Spinal cord (tissue), 10 donors: ENCODE results near the gene AUNIP. TPM values are rescaled to one million over a fixed set of nuclear protein-coding genes. Genes with fewer than 3 reads are reported as not detected.
A peak's percentile ranks its signal among the peaks of the same experiment; 100 is the strongest.

ENCODE experiments used
- DNase-seq, 6 donors: peaks; one replicate each; pipeline versions ENCODE4 v3.0.0 to v3.0.0-alpha.2; 2013 to 2015; ENCODE audit warnings: low spot score in 6 of 6, low read depth in 4 of 6
- H3K27ac ChIP-seq: one replicate; pipeline ENCODE4 v1.5.1; 2013; ENCODE audit warnings: low read depth, low read length, control low read depth
- H3K27me3 ChIP-seq: one replicate; pipeline ENCODE4 v1.6.1; 2013; ENCODE audit warnings: low read length; ENCODE audit not compliant: control insufficient read depth, insufficient read depth
- H3K36me3 ChIP-seq: one replicate; pipeline ENCODE4 v1.6.1; 2013; ENCODE audit warnings: low read length; ENCODE audit not compliant: control insufficient read depth, insufficient read depth
- H3K4me1 ChIP-seq: one replicate; pipeline ENCODE4 v1.6.1; 2013; ENCODE audit warnings: low read length; ENCODE audit not compliant: control insufficient read depth, insufficient read depth
- H3K4me3 ChIP-seq: one replicate; pipeline ENCODE4 v1.5.1; 2013; ENCODE audit warnings: low read depth, low read length, control low read depth
- H3K9me3 ChIP-seq: one replicate; pipeline ENCODE4 v1.6.1; 2013; ENCODE audit warnings: low read length; ENCODE audit not compliant: control insufficient read depth, insufficient read depth
- WGBS: methylation state at CpG from one replicate; pipeline ENCODE4 v1.1.5; 2013; ENCODE audit warnings: missing lambda C conversion rate; ENCODE audit not compliant: insufficient coverage; 5-methylcytosine and 5-hydroxymethylcytosine counted together
- polyA plus RNA-seq, 2 donors: library from polyadenylated mRNA; unstranded; fragments of 120-200 nt; gene quantifications; one replicate each; pipeline ENCODE4 v1.2.1, GENCODE V29; 2013; ENCODE audit not compliant: insufficient read length in 2 of 2
- total RNA-seq, 2 donors: library from RNA; depleted of rRNA in 1 of 2; stranded (reverse); fragments of 120-200 nt in 1 of 2; fragments of >200 nt in 1 of 2; gene quantifications; one replicate each; pipeline versions ENCODE4 v1.2.3 to v1.2.4, GENCODE V29; 2013 to 2014
- donor health status: healthy.

Gene AUNIP
- total and polyA plus RNA-seq, 4 donors, result 1.8 to 3.9 (median 2.2) TPM

DNA sequence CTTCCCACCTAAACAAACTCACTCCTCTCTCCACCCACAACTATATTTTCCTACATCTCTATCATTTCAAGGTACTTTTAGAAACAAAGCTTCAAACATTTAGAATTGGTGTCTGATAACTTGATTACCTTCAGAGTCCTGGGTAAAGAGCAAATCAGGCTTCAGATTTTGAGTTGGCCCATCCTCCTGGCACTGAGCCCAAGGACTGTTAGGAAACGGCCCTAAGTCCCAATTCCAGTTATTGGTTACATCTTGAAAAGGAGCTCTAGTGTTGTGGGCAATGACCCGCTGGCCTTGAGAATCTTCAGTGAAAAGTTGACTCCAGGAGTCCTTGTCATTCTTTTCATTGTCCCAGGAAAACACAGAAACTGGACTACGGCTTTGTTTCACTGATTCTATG, 24.4 kb downstream of the AUNIP start:
- Histone ChIP-seq H3K4me1 (no peaks in the 10 kb centered on the region), H3K27me3 (no peaks in the 10 kb centered on the region), H3K4me3 (no peak overlapping the region), H3K9me3 (no peaks in the 10 kb centered on the region), H3K27ac (no peak overlapping the region), H3K36me3 (peaks cover 31% of the 10 kb centered on the region)
- WGBS, result 61% methylated on average over 2 of the region's 3 CpGs
- no peak for DNase-seq

DNA sequence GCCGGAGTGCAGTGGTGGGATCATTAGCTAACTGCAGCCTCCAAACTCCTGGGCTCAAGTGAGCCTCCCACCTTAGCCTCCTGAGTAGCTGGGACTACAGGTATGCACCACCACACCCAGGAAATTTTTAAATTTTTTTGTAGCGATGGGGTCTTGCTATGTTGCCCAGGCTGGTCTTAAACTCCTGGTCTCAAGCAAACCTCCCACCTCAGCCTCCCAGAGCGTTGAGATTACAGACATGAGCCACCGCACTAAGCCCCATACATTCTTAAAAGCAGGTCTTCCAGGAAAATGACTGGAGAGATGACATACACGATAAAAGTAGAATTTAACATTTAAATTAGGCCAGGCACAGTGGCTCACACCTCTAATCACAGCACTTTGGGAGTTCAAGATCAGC, 26.1 kb downstream of the AUNIP start:
- no peak overlapping the region for H3K4me3 ChIP-seq
- no peak overlapping the region for H3K27ac ChIP-seq
- H3K9me3 ChIP-seq, result no peaks in the 10 kb centered on the region
- no peaks in the 10 kb centered on the region for H3K4me1 ChIP-seq
- DNase-seq, result no peak
- whole genome bisulfite sequencing, result 94% methylated on average over 2 of the region's 5 CpGs
- H3K27me3 ChIP-seq, result no peaks in the 10 kb centered on the region
- H3K36me3 ChIP-seq, result peaks cover 40% of the 10 kb centered on the region

DNA sequence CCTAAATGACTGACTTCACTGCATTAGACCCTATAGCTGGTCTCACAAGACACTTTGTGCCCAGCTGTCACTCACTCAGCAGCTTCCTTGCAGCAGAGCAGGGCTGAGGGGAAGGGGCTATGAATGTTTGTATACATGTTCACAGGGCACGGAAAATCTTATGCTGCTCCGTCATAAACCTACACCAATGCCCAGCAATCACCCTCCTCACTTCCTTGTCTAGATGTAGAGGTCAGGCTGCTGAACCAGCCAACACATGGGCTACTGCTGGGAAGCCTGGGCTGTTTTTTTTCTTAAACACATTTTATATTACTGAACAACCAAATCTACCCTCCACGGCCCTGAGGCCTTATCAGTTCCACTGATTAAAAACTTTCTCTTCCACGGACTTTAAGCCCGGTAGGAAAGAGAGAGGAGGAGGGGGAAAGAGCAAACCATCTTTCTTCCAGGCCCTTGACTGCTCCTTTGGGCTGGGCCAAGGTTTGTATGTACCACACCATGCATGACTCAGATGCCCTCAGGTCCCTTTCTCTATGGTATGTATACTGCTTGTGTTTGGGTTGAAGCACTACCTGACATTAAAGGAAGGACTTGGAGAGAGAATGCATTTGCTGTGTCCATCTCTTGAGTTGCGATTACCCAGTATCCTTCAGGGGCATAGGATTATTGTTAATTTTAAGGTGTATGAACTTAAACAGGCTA, 26.8 kb downstream of the AUNIP start:
- no CpG with 5 or more reads among the region's 6 CpGs for WGBS
- no peaks in the 10 kb centered on the region for H3K4me1 ChIP-seq

DNA sequence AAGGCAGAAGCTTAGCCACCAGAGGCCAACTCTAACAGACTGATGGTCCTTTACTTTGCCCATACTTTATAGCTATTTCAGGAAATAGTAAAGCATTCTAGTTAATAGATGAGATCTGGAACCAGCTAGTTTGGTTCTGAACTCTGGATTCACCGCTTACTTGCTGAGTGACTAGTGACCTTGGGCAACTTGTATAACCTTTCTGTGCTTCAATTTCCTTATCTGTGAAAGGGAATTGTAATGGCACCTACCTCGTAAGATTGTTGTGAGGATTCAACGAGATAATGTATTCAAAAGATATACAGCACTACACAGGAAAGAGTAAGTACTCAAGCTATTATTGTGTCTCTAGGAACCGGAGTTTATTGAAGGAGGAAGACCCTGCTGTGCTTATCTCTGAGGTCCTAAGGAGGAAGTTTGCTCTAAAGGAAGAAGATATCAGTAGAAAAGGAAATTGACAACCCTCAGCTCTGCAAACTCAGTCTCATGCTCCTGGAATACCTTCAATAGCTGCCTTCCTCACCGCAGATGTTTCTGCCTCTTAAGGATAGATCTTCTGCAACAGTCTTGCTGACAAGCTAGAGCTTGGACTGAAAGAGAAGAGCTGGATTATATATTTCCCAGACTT, 27.6 kb downstream of the AUNIP start:
- Histone ChIP-seq H3K36me3 (peaks cover 54% of the 10 kb centered on the region), H3K27ac (no peak overlapping the region)

More for the DNA sequence above, 26.8 kb downstream of the AUNIP start:
- no peaks in the 10 kb centered on the region for H3K27me3 ChIP-seq
- peaks cover 46% of the 10 kb centered on the region for H3K36me3 ChIP-seq
- H3K4me3 ChIP-seq, result no peak overlapping the region
- H3K9me3 ChIP-seq, result no peaks in the 10 kb centered on the region
- no peak for DNase-seq
- H3K27ac ChIP-seq, result no peak overlapping the region

DNA sequence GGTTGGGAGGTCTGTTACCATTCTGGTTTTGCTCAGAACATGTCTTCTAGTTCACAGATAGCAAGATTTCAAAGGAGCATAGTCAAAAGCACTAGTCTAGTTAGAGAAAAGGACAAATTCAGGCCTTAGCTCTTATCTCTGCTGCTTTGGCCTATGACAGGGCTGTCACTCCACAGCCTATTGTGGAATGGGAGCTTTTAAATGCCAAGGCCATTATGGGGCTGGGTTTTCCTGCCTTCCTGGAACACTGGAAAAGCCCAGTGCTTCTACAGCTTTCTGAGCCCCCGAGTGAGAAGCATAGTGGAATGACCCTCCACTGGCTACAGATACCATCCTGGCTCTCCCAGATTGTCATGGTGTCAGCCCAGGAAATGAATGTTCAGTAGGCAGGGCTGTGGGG, 30.2 kb downstream of the AUNIP start:
- WGBS, result no CpG with 5 or more reads among the region's 1 CpG
- no peaks in the 10 kb centered on the region for H3K27me3 ChIP-seq
- H3K4me1 ChIP-seq, result no peaks in the 10 kb centered on the region
- no peaks in the 10 kb centered on the region for H3K9me3 ChIP-seq
- peaks cover 57% of the 10 kb centered on the region for H3K36me3 ChIP-seq
- H3K27ac ChIP-seq, result no peak overlapping the region
- no peak for DNase-seq
- H3K4me3 ChIP-seq, result no peak overlapping the region

More for the DNA sequence above, 27.6 kb downstream of the AUNIP start:
- 100% methylated on average over 1 of the region's 5 CpGs for WGBS
- Histone ChIP-seq H3K4me1 (no peaks in the 10 kb centered on the region), H3K27me3 (no peaks in the 10 kb centered on the region), H3K9me3 (no peaks in the 10 kb centered on the region), H3K4me3 (no peak overlapping the region)
- DNase-seq, result no peak

DNA sequence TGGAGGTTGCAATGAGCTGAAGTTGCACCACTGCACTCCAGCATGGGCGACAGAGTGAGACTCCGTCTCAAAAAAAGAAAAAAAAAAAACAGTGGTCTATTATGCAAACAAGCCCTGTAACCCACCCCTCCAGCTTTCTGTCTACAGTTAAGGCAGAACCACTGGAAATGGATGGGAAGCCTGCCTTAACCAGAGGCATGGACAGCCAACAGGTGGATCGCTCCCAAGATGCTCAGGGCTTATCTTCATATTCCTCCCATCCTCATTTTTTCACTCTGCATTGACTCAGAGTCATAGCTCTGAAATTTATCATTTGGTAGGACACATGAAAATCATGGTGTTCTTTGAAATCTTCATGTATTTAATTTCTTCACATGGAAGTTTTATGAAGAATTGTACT, 30.8 kb downstream of the AUNIP start:
- H3K36me3 ChIP-seq, result peaks cover 56% of the 10 kb centered on the region
- no peak for DNase-seq
- H3K9me3 ChIP-seq, result no peaks in the 10 kb centered on the region
- no peaks in the 10 kb centered on the region for H3K4me1 ChIP-seq
- no CpG with 5 or more reads among the region's 3 CpGs for WGBS
- H3K27ac ChIP-seq, result no peak overlapping the region
- no peaks in the 10 kb centered on the region for H3K27me3 ChIP-seq
- no peak overlapping the region for H3K4me3 ChIP-seq

DNA sequence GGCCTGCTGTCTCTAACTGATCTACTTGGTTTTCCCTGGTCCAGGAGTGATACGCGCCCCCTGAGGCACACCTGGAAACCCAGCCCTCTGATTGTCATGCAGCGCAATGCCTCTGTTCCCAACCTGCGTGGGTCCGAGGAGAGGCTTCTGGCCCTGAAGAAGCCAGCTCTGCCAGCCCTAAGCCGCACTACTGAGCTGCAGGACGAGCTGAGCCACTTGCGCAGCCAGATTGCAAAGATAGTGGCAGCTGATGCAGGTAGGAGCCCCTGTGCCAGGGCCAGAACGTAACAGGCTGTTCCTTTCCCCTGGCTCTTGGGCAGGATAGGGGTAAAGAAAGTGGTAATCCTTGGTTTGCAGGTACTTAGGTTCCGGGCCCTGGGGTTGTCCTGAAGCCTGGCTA, 32.7 kb downstream of the AUNIP start:
- H3K27me3 ChIP-seq, result no peaks in the 10 kb centered on the region
- DNase-seq, result no peak
- peaks cover 7% of the 10 kb centered on the region for H3K4me1 ChIP-seq
- peaks cover 42% of the 10 kb centered on the region for H3K36me3 ChIP-seq
- H3K4me3 ChIP-seq, result no peak overlapping the region
- no peaks in the 10 kb centered on the region for H3K9me3 ChIP-seq
- no peak overlapping the region for H3K27ac ChIP-seq
- 95% methylated on average over 9 of the region's 10 CpGs for WGBS

DNA sequence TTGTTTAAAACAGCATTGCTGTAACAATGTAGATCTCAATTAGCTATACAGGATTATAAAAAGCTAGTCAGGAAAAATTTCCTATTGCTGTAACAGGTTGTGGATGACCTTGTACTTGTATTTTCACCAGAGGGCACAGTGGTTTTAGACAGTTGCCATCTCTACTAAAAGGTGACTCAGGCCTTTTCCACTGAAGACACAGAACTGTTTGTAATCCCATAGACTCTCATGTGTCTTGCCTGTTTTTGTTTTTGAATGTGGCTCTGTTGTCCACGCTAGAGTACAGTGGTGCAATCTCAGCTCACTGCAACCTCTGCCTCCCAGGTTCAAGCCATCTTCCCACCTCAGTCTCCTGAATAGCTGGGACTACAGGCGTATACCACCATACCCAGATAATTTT, 33.7 kb downstream of the AUNIP start:
- DNase-seq, result no peak
- WGBS, result no CpG with 5 or more reads among the region's 2 CpGs
- H3K27ac ChIP-seq, result no peak overlapping the region
- no peaks in the 10 kb centered on the region for H3K27me3 ChIP-seq
- H3K4me1 ChIP-seq, result peaks cover 16% of the 10 kb centered on the region
- no peak overlapping the region for H3K4me3 ChIP-seq
- no peaks in the 10 kb centered on the region for H3K9me3 ChIP-seq
- peaks cover 39% of the 10 kb centered on the region for H3K36me3 ChIP-seq

DNA sequence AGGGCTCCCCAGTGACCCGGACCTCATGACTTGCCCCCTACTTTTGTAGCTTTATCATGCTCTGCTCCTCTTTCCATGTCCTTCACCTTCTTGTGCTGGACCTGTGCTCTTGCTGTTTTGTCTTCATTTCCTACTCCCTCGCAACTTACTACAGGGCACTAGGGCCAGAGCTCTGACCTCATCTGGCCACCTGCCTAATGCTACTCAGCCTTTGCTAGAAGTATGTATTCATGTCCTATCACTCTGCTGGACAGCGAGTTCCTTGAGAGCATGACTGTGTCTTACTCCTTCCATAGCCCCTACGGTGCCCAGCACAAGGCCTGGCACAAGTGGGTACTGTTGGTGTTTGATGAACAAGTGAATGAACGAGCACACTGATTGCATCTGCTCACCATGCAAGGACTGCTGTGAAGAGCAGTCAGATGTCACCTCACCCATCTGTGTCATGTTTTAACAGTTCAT, 37.6 kb downstream of the AUNIP start:
- Histone ChIP-seq H3K36me3 (peaks cover 15% of the 10 kb centered on the region), H3K27ac (no peak overlapping the region), H3K27me3 (no peaks in the 10 kb centered on the region), H3K4me1 (peaks cover 31% of the 10 kb centered on the region), H3K4me3 (peak overlapping the region; percentile 97), H3K9me3 (no peaks in the 10 kb centered on the region)
- WGBS, result 69% methylated on average over 2 of the region's 5 CpGs
- DNase-seq, result no peak

DNA sequence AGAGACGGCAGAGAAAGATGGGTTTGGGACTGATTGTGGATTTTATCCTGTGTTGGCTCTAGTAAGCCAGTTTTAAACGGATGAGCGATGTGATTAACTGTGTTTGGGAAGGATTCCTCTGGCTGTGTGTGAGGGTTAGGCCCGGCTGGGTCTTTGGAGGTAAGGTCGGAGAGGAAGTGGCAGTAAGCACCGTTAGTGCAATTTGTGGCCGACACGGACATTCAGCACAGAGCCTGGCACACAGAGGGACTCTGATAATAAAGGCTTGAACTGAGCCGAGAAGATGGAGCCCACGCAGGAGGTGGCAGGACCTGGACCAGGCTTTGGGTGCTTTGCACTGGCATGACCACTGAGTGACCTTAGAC, 38.2 kb downstream of the AUNIP start:
- 42% methylated on average over 10 of the region's 10 CpGs for WGBS
- Histone ChIP-seq H3K4me3 (peak overlapping the region; percentile 97), H3K27me3 (no peaks in the 10 kb centered on the region), H3K9me3 (no peaks in the 10 kb centered on the region), H3K4me1 (peaks cover 31% of the 10 kb centered on the region), H3K27ac (no peak overlapping the region), H3K36me3 (peaks cover 15% of the 10 kb centered on the region)
- DNase-seq, result no peak
